Fibroblast of mammary gland (primary cell): ENCODE measurements around the gene TMC4.
A peak's percentile ranks its signal among the peaks of the same experiment; 100 is the strongest.

Experiments used
- DNase-seq: peaks from one replicate; pipeline ENCODE4 v3.0.0-alpha.2; 2010; ENCODE audit warnings: low read depth
- H3K4me3 ChIP-seq: 2 replicates; pipeline ENCODE4 v1.5.1; 2011; ENCODE audit warnings: low read depth, mild to moderate bottlenecking, low read length, moderate library complexity; ENCODE audit not compliant: control insufficient read depth
- CTCF ChIP-seq: conservative IDR thresholded peaks from 2 replicates; pipeline ENCODE4 v1.5.1; 2011; ENCODE audit warnings: low read depth, low read length, inconsistent platforms; ENCODE audit not compliant: control insufficient read depth, insufficient read depth

TMC4 gene

GRCh38 chr19:54152878-54153524 lies 20.0 kb downstream of the TMC4 start:
- no peak for TF ChIP-seq CTCF
- H3K4me3 ChIP-seq: no peak overlapping the region
- DNase-seq: peak; percentile 67

- no peak for DNase-seq
Observed at GRCh38 chr19:54152267-54152666, 20.7 kb downstream of the TMC4 start.

GRCh38 chr19:54151362-54152035 lies 21.5 kb downstream of the TMC4 start:
- H3K4me3 ChIP-seq: no peak overlapping the region
- TF ChIP-seq CTCF: no peak
- no peak for DNase-seq

More at GRCh38 chr19:54152267-54152666, 20.7 kb downstream of the TMC4 start:
- no peak for TF ChIP-seq CTCF
- H3K4me3 ChIP-seq: no peak overlapping the region

- no peak for DNase-seq
- no peak overlapping the region for H3K4me3 ChIP-seq
- TF ChIP-seq CTCF: no peak
Observed at GRCh38 chr19:54149021-54149812, 23.7 kb downstream of the TMC4 start.

GRCh38 chr19:54148158-54148557 lies 24.8 kb downstream of the TMC4 start:
- no peak overlapping the region for H3K4me3 ChIP-seq
- DNase-seq: no peak
- TF ChIP-seq CTCF: no peak

- no peak overlapping the region for H3K4me3 ChIP-seq
- peak; percentile 69 for DNase-seq
- no peak for TF ChIP-seq CTCF
Observed at GRCh38 chr19:54147676-54148075, 25.3 kb downstream of the TMC4 start.
